Measurements from ENCODE around the gene SPI1.
"Not testable (repeated sequence)": the region's sequence is repeated elsewhere in the genome, so short reads cannot be mapped to it uniquely, and the experiment has no call there.

The SPI1 gene

GRCh38 chr11:47335733-47336132, 42.6 kb downstream of the SPI1 start:
- Histone ChIP-seq H3K9me3 (ENCODE audit: insufficient read depth, low read length) (no peaks in the 10 kb centered on the region), H3K4me1 (ENCODE audit: insufficient read depth, insufficient read length) (peaks cover under 1% of the 10 kb centered on the region), H3K36me3 (ENCODE audit: insufficient read depth, insufficient read length, low read length) (peaks cover 9% of the 10 kb centered on the region), H3K9ac (ENCODE audit: insufficient read length, low read depth) (no peak overlapping the region), H3K4me3 (ENCODE audit: insufficient read length, low read depth) (no peak overlapping the region), H3K27me3 (ENCODE audit: insufficient read depth, insufficient read length) (no peaks in the 10 kb centered on the region)
- TF ChIP-seq ZNF274 (IDR thresholded peaks at IDR 0.05; ENCODE audit: low read depth, low read length) (no peak), YY1 (IDR thresholded peaks at IDR 0.05; ENCODE audit: insufficient read depth, insufficient read length) (no peak)
- DNase-seq (ENCODE audit: low read depth, low spot score), result no peak

- H3K36me3 ChIP-seq (ENCODE audit: insufficient read depth, insufficient read length, low read length), result peaks cover 16% of the 10 kb centered on the region
- not testable (repeated sequence) for H3K4me1 ChIP-seq (ENCODE audit: insufficient read depth, insufficient read length); H3K9me3 ChIP-seq (ENCODE audit: insufficient read depth, low read length); H3K4me3 ChIP-seq (ENCODE audit: insufficient read length, low read depth); H3K9ac ChIP-seq (ENCODE audit: insufficient read length, low read depth); DNase-seq (ENCODE audit: low read depth, low spot score); H3K27me3 ChIP-seq (ENCODE audit: insufficient read depth, insufficient read length)
These were observed 43.5 kb downstream of the SPI1 start for GRCh38 chr11:47334699-47335411.

GRCh38 chr11:47333886-47334443, 44.4 kb downstream of the SPI1 start:
- Histone ChIP-seq H3K36me3 (ENCODE audit: insufficient read depth, insufficient read length, low read length) (peaks cover 24% of the 10 kb centered on the region), H3K27me3 (ENCODE audit: insufficient read depth, insufficient read length) (no peaks in the 10 kb centered on the region), H3K4me1 (ENCODE audit: insufficient read depth, insufficient read length) (peaks cover 1% of the 10 kb centered on the region), H3K9me3 (ENCODE audit: insufficient read depth, low read length) (no peaks in the 10 kb centered on the region), H3K4me3 (ENCODE audit: insufficient read length, low read depth) (no peak overlapping the region), H3K9ac (ENCODE audit: insufficient read length, low read depth) (no peak overlapping the region)
- TF ChIP-seq YY1 (IDR thresholded peaks at IDR 0.05; ENCODE audit: insufficient read depth, insufficient read length), result no peak
- TF ChIP-seq SUZ12 (IDR thresholded peaks at IDR 0.05; ENCODE audit: extremely low read depth, insufficient read depth, insufficient read length), result no peak
- TF ChIP-seq ZNF274 (IDR thresholded peaks at IDR 0.05; ENCODE audit: low read depth, low read length), result no peak
- no peak for DNase-seq (ENCODE audit: low read depth, low spot score)

- no peak for TF ChIP-seq YY1 (IDR thresholded peaks at IDR 0.05; ENCODE audit: insufficient read depth, insufficient read length)
- TF ChIP-seq SUZ12 (IDR thresholded peaks at IDR 0.05; ENCODE audit: extremely low read depth, insufficient read depth, insufficient read length), result no peak
- TF ChIP-seq ZNF274 (IDR thresholded peaks at IDR 0.05; ENCODE audit: low read depth, low read length), result no peak
- no peak for DNase-seq (ENCODE audit: low read depth, low spot score)
- no peak overlapping the region for H3K4me3 ChIP-seq (ENCODE audit: insufficient read length, low read depth)
- H3K36me3 ChIP-seq (ENCODE audit: insufficient read depth, insufficient read length, low read length), result peaks cover 29% of the 10 kb centered on the region
- H3K27me3 ChIP-seq (ENCODE audit: insufficient read depth, insufficient read length), result no peaks in the 10 kb centered on the region
- no peaks in the 10 kb centered on the region for H3K9me3 ChIP-seq (ENCODE audit: insufficient read depth, low read length)
- H3K4me1 ChIP-seq (ENCODE audit: insufficient read depth, insufficient read length), result peaks cover 1% of the 10 kb centered on the region
- H3K9ac ChIP-seq (ENCODE audit: insufficient read length, low read depth), result no peak overlapping the region
These were observed 44.9 kb downstream of the SPI1 start for GRCh38 chr11:47333526-47333845.

- Histone ChIP-seq H3K36me3 (ENCODE audit: insufficient read depth, insufficient read length, low read length) (peaks cover 34% of the 10 kb centered on the region), H3K27me3 (ENCODE audit: insufficient read depth, insufficient read length) (no peaks in the 10 kb centered on the region), H3K4me1 (ENCODE audit: insufficient read depth, insufficient read length) (peaks cover 1% of the 10 kb centered on the region), H3K4me3 (ENCODE audit: insufficient read length, low read depth) (no peak overlapping the region), H3K9me3 (ENCODE audit: insufficient read depth, low read length) (no peaks in the 10 kb centered on the region), H3K9ac (ENCODE audit: insufficient read length, low read depth) (no peak overlapping the region)
- TF ChIP-seq YY1 (IDR thresholded peaks at IDR 0.05; ENCODE audit: insufficient read depth, insufficient read length) (no peak), ZNF274 (IDR thresholded peaks at IDR 0.05; ENCODE audit: low read depth, low read length) (no peak), SUZ12 (IDR thresholded peaks at IDR 0.05; ENCODE audit: extremely low read depth, insufficient read depth, insufficient read length) (no peak)
- no peak for DNase-seq (ENCODE audit: low read depth, low spot score)
These were observed 45.4 kb downstream of the SPI1 start for GRCh38 chr11:47332791-47333525.

- no peaks in the 10 kb centered on the region for H3K9me3 ChIP-seq (ENCODE audit: insufficient read depth, low read length)
- H3K4me1 ChIP-seq (ENCODE audit: insufficient read depth, insufficient read length), result peaks cover 1% of the 10 kb centered on the region
- DNase-seq (ENCODE audit: low read depth, low spot score), result no peak
- peaks cover 40% of the 10 kb centered on the region for H3K36me3 ChIP-seq (ENCODE audit: insufficient read depth, insufficient read length, low read length)
- H3K9ac ChIP-seq (ENCODE audit: insufficient read length, low read depth), result no peak overlapping the region
- TF ChIP-seq YY1 (IDR thresholded peaks at IDR 0.05; ENCODE audit: insufficient read depth, insufficient read length), result no peak
- TF ChIP-seq ZNF274 (IDR thresholded peaks at IDR 0.05; ENCODE audit: low read depth, low read length), result no peak
- TF ChIP-seq SUZ12 (IDR thresholded peaks at IDR 0.05; ENCODE audit: extremely low read depth, insufficient read depth, insufficient read length), result no peak
- H3K27me3 ChIP-seq (ENCODE audit: insufficient read depth, insufficient read length), result no peaks in the 10 kb centered on the region
- no peak overlapping the region for H3K4me3 ChIP-seq (ENCODE audit: insufficient read length, low read depth)
These were observed 46.0 kb downstream of the SPI1 start for GRCh38 chr11:47332303-47332711.

- no peak for DNase-seq (ENCODE audit: low read depth, low spot score)
- Histone ChIP-seq H3K9ac (ENCODE audit: insufficient read length, low read depth) (no peak overlapping the region), H3K4me1 (ENCODE audit: insufficient read depth, insufficient read length) (peaks cover 1% of the 10 kb centered on the region), H3K4me3 (ENCODE audit: insufficient read length, low read depth) (no peak overlapping the region), H3K36me3 (ENCODE audit: insufficient read depth, insufficient read length, low read length) (peaks cover 47% of the 10 kb centered on the region), H3K27me3 (ENCODE audit: insufficient read depth, insufficient read length) (no peaks in the 10 kb centered on the region), H3K9me3 (ENCODE audit: insufficient read depth, low read length) (no peaks in the 10 kb centered on the region)
- TF ChIP-seq SUZ12 (IDR thresholded peaks at IDR 0.05; ENCODE audit: extremely low read depth, insufficient read depth, insufficient read length) (no peak), ZNF274 (IDR thresholded peaks at IDR 0.05; ENCODE audit: low read depth, low read length) (no peak), YY1 (IDR thresholded peaks at IDR 0.05; ENCODE audit: insufficient read depth, insufficient read length) (no peak)
These were observed 46.7 kb downstream of the SPI1 start for GRCh38 chr11:47331454-47332302.

All from NT2/D1 (cell line).